Measurements from ENCODE around the gene ZNF512B.

- TF ChIP-seq CTCF (IDR thresholded peaks at IDR 0.05) (no peak), POLR2A (IDR thresholded peaks at IDR 0.05) (no peak), EP300 (IDR thresholded peaks at IDR 0.05) (no peak)
These were observed 36.8 kb upstream of the ZNF512B start for GRCh38 chr20:64006490-64006889.

Data from ovary (tissue), 3 donors.